ENCODE data around the gene NTSR1.

DNA sequence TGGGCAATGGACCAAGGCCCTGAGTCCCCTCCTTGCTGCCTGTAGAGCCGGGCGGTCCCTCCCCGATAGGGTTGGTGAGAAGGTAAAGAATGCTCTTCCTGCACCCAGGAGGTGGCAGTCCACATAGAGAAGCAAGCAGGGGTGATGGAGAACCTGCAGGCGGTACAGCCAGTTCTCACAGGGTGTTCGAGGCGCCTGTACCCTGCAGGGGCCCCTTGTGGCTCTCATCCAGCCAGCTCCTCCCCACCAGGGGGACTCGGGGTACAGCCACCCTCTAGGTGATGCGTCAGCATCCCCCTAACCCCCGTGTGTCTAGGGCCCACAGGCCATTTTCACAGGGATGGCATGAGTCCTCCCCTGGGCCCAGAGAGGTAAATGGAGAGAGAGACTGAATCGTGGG lies 103.1 kb downstream of the NTSR1 start:
- TF ChIP-seq, protein P1, sequence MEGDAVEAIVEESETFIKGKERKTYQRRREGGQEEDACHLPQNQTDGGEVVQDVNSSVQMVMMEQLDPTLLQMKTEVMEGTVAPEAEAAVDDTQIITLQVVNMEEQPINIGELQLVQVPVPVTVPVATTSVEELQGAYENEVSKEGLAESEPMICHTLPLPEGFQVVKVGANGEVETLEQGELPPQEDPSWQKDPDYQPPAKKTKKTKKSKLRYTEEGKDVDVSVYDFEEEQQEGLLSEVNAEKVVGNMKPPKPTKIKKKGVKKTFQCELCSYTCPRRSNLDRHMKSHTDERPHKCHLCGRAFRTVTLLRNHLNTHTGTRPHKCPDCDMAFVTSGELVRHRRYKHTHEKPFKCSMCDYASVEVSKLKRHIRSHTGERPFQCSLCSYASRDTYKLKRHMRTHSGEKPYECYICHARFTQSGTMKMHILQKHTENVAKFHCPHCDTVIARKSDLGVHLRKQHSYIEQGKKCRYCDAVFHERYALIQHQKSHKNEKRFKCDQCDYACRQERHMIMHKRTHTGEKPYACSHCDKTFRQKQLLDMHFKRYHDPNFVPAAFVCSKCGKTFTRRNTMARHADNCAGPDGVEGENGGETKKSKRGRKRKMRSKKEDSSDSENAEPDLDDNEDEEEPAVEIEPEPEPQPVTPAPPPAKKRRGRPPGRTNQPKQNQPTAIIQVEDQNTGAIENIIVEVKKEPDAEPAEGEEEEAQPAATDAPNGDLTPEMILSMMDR (IDR thresholded peaks at IDR 0.05), result no peak
- no peak for TF ChIP-seq ZFX (IDR thresholded peaks at IDR 0.05; ENCODE audit: borderline replicate concordance)
